Activated CD8-positive, alpha-beta memory T cell treated with anti-CD3 and anti-CD28 coated beads for 24 hours (primary cell): ENCODE measurements around the gene CRY1.
"Not testable (repeated sequence)": the region's sequence is repeated elsewhere in the genome, so short reads cannot be mapped to it uniquely, and the experiment has no call there.

ENCODE experiments used
- DNase-seq: peaks from one replicate; pipeline ENCODE4 v3.0.0-alpha.2; 2020

The CRY1 gene

DNA sequence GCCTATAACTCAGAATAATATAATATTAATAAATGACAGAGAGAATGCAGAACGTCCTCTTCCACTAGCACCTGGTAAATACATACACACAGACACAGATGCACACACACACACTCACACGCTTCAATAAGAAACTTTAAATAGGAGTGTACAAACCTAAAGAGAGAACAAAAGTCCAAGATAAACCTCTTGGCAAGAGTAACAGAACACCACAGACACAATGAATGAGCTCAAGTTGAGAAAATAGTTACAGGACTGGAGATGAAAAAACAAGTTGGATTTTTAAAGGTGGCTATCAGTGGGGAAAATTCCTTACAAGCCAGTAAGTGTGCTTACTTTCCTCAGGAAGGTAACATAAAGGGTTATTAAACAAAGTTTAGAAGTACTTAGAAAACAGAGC is 35.2 kb downstream of the CRY1 start:
- no peak for DNase-seq

DNA sequence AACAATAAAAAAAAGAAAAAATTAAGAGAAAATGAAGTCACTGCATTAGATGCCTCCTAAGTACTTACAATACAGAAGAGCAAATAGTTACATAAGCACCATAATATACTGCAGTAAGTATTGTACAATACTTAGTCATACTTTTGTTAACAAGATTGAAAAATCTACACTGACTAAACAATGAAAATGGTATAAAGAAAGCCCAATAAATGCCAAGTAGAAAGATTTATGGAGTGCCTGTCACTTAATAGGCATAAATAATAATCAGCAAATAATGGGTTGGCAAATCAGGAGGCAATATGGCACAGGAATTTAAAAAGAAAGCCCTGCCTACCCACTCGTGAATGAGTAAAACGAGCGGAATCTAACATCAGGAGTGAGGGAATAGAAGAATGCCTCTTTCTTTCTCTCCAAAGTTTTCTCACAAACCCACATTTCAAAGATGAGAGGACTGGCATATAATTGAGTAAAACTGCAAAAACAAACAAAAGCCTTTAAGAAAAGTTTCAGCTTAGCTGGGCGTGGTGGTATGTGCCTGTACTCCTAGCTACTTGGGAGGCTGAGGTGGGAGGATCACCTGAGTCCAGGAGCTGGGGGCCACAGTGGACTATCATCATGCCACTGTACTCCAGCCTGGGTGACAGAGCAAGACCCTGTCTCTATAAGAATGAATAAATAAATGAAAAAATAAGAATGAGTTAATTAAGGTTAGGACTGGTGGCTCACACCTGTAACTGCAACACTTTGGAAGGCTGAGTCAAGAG is 36.1 kb downstream of the CRY1 start:
- no peak for DNase-seq

DNA sequence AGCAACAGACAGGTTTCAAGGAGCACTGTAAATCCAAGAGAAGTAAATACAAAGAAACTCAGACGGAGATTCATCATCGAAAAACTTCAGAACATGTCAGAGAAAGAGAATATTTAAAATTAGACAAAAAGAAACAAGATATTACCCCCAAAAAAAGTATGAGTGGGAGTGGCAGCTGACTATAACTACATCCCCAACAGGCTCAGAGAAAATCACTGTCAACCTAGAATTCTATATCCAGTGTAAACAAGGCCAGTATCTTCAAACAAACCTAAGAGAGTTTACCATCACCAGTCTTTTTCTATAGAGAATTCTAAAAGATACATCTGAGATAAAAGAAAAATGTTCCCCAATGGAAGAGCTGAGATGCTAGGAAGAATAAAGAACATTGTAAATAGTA is 39.6 kb downstream of the CRY1 start:
- DNase-seq, result no peak

DNA sequence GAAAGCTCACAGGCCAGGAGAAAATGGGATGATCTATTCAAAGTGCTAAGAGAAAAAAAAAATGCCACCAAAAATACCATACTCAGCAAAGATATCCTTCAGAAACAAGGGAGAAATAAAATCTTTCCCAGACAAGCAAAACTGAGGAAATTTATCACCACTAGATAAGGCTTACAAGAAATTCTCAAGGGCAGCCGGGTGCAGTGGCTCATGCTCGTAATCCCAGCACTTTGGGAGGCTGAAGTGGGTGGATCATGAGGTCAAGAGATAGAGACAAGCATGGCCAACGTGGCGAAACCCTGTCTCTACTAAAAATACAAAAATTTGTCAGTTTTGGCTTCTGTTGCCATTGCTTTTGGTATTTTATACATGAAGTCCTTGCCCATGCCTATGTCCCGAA is 48.2 kb downstream of the CRY1 start:
- DNase-seq, result no peak

DNA sequence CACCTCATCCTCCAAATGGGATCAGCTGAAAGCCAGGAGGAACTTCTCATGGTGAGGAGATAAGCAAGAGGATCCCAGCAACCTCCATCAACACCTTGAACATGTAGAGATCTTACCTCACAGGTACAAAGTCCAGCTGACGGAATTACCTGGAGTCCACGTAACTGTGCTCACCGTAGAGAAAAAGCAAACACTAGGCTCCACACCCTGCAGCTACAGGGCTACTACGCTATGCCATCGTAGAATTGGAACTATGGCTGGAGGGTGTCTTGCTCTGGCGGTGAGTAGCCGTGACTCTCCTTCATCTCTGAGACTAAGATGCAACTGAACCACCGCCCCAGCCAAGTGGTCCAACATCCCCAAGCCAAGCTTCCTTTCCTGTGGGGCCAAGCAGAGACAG is 50.5 kb downstream of the CRY1 start:
- DNase-seq, result no peak

DNA sequence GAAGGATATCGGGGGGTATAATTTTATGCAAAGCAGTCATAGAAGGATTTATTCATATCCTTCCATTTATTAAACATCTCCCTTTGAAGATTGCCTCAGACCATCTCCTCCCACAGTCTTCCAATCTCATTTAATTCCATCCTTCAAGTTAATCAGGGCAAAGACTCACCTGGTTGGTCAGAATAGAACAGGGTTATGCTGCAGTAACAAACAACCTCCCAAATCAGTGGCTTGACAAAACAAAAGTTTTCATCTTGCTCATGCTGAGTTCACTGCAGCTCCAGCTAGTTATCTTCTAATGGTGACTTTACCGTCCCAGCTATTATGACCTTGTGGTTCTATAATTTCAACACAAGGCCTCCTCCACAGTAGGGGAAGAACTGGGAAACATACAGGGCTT is 57.6 kb downstream of the CRY1 start:
- DNase-seq, result no peak

DNA sequence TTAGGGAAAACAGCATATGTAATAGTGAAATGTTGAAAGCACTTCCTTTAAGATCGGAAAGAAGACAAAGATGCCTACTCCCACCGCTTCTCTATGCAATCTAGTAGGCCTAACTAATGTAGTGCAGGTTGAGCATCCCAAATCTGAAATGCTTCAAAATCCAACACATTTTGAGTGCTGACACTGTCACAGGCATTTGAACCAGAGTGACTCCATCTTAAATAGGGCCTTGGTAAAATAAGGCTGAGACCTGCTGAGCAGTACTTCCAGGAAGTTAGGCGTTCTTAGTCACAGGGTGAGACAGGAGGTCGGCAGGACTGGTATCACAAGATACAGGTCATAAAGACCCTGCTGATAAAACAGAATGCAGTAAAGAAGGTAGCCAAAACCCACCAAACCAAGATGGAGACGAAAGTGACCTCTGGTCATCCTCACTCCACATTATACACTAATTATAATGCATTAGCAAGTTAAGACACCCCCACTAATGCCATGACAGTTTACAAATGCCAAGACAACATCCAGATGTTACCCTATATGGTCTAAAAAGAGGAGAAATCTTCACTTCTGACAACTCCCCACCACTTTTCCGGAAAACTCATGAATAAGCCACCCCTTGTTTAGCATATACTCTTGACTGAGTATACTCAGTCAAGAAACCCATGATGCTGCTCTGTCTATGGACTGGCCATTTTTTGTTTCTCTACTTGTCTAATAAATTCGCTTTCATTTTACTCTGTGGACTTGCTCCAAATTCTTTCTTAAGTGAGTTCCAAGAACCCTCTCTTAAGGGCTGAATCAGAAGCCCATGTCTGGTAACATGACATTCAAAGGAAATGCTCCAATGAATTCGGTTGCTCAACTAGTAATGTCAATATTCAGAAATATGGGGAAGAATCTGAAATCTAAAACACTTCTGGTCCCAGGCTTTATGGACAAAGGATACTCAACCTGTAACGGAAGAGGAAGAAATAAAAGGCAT is 59.3 kb downstream of the CRY1 start:
- no peak for DNase-seq

DNA sequence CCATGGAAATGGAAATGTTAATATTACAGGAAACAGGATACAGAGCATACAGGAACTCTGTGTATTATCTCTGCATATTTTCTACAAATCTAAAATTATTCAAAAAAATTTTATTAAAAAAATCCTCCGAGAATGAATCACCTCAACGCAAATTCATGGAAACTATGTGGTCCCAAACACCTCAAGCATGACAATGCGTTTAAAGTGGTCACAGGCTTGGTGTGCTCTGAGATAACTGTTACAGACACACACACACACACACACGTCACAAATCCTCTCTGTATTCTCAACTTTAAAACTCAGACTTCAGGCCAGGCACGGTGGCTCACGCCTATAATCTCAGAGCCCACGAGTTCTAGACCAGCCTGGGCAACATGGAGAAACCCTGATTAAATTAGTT is 61.1 kb downstream of the CRY1 start:
- DNase-seq, result no peak

DNA sequence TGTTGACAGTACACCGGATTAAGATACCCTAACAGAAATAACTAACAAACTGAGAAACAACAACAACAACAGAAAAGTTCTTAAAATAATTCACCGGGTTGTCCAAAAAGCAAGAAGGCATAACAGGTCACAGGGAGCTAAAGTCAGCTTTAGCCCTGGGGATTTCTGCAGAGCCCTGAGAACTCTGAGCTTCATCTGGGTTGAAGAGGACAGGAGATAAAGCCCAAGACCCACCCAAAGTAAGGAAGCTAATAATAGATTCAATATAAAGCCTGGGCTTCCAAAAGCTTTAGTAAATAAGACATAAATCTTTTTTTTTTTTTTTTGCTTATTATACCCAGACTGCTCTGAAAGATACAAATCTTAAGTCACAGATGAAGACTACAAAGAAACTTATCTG is 62.3 kb downstream of the CRY1 start:
- no peak for DNase-seq

DNA sequence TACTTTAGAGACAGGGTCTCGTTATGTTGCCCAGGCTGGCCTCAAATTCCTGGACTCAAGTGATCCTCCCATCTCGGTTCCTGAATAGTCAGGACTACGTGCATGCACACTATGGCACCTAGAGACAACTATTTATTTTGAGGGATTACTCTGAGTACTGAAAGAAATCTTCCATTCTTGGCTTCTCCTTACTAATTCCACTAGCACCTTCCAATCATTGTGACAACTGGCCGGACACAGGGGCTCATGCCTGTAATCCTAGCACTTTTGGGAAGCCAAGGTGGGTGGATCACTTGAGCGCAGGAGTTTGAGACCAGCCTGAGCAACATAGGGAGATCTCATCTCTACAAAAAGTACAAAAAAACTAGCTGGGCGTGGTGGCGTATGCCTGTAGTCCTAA is 64.3 kb downstream of the CRY1 start:
- no peak for DNase-seq

DNA sequence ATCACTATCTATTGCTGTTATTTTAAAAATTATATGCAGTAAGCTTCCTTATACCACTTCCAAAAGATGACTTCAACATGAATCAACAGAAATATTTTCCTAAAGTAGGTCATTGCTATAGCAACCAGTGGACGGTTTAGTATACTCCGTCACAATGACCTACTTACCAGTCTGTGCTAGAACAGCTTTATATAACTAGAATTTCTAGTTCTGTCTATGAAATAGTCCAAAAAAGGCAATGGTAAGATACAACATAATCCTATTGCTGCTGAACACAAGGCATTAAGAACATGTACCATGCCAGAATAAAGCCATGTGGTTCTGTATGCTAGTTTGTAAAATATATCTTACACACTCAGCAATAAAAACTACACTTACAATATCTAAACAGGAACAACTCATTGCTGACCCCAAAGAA is 65.7 kb downstream of the CRY1 start:
- no peak for DNase-seq

DNA sequence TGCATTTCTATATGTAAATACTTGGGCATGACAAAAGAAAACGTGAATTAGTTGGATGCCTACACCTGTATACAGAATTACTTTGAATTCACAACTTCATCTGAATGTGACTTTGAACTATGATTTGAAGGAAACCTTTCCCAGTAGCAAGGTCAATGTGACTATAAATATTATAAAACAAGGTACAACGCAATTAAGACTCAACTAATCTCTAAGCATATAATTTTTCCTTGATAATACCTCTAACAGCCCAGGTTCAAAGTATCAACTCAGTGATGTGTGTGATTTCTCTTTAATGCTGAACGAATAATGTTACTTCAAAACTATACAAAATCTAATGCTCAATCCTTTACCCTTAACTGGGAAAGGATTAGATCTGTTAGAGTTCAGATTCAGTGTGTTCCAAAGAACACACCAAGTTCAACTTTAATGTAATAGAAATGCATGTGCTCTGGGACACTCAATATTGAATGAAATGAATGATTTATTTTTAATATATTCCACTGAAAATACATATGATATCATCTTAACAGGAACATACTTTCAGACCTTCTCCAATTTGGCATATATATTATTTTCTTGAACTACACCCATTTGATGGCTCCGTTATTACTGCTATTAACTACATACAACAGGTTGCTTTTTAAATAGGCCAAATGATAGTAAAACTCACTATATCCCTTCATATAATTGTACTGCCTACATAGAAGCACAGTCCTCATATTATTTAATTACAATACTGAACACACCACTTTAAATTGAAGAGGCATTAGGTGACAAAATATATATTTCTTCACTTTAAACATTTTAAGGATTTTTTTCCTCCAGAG is 66.3 kb downstream of the CRY1 start:
- DNase-seq, result no peak

DNA sequence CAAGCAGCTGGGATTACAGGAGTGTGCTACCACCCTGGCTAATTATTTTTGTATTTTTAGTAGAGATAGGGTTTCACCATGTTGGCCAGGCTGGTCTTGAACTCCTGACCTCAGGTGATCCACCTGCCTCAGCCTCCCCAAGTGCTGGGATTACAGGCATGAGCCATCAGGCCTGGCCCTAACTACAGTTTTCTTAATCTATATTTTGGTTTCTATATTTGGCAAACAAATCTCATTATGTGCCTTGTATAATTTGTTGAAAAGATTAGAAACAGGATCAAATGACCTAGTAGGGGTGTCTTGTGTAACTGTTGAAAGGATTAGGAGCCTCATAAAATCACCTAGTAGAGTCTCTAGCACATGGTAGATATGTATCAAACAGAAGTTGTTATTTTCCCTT is 67.0 kb downstream of the CRY1 start:
- not testable (repeated sequence) for DNase-seq

DNA sequence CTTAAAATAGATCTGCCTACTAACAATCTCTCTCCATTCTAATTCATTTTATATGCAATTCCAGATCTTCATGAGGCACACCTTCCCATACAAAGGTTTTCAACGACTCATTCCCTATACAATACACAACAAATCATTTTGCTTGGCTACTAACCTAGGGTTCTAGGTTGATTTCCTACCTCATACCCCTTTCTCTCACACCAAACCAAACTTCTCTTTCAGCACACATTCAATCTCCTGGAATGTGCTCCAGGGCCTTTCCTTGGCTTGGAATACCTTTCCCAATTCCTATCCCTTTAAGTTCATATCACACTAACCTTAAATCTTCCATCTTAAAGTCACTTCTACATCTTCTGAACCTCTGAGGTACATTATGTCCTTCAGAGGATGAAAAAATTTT is 67.7 kb downstream of the CRY1 start:
- DNase-seq, result no peak

DNA sequence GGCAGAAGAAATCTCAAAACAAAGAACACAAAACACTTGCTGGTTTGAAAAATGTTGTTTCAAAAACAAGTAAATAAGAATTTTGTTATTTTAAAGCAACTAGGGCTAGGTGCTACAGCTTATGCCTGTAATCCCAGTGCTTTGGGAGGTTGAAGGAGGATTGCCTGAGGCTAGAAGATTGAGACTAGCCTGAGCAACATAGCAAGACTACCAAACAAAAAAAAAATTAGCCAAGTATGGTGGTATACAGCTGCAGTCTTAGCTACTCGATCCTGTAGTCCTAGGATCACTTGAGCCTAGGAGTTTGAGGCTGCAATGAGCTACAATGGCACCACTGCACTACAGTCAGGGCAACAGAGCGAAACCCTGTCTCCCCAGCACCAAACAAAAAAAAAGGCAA is 73.8 kb downstream of the CRY1 start:
- no peak for DNase-seq

DNA sequence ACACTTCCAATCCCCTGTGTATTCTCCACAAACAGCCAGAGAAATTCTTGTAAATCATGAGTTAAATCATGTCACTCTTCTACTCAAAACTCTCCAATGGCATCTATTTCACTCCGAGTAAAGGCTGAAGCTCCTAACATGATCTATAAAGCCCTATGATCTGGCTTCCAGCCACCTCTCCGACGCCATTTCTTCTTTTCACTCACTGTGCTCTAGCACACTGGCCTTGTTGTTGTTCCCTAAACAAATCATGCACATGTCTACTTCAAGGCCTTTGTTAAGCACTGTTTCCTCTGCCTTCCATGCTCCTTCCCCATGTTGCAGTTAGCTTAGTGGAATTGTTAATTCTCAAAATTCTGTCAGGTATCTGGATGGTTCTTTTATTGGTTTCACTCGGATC is 76.3 kb downstream of the CRY1 start:
- no peak for DNase-seq

DNA sequence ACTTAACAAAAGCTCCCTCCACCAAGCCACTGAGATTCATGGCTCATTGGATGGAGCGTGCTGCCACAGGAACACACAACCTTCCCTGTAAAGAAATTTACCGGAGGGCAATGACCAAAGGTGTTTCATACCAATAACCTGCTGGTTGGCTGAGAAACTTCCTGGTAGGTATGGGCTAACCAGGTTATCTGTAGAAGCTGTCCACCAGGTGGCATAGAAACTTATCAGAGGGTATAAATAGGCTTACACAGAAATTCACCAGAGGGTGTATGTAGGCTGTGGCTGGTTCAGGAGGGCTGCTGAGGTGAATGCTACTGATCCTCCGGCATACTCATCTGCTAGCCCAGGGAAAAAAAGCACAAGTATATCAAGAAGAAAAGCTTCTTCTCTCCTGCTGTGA is 79.3 kb downstream of the CRY1 start:
- DNase-seq, result no peak

DNA sequence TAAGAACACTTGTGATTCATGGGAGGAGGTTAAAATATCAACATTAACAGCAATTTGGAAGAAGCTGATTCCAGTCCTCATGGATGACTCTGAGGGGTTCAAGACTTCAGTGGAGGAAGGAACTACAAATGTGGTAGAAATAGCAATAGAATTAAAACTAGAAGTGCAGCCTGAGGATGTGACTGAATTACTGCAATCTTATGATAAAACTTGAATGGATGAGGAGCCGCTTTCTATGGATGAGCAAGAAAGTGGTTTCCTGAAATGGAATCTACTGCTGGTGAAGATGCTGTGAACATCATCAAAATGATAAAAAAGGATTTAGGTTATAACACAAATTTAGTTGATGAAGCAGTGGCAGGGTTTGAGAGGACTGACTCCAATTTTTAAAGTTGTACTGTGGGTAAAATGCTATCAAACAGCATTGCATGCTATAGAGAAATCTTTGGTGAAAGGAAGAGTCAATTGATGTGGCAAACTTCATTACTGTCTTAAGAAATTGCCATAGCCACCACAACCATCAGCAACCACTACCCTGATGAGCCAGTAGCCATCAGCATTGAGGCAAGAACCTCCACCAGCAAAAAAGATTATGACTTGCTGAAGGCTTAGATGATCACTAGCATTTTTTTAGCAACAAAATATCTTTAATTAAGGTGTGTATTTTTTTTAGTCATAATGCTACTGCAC is 80.5 kb downstream of the CRY1 start:
- DNase-seq, result no peak

DNA sequence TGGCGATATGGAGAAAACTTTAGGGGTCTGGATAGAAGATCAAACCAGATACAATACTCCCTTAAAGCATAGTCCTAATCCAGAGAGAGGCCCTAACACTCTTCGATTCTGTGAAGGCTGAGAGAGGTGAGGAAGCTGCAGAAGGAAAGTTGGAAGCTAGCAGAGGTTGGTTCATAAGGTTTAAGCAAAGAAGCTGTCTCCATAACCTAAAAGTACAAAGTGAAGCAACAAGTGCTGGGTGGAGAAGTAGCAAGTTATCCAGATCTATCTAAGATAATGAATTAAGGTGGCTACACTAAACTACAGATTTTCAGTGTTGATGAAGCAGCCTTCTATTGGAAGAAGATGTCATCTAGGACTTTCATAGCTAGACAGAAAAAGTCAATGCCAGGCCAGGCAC is 81.8 kb downstream of the CRY1 start:
- DNase-seq, result no peak

DNA sequence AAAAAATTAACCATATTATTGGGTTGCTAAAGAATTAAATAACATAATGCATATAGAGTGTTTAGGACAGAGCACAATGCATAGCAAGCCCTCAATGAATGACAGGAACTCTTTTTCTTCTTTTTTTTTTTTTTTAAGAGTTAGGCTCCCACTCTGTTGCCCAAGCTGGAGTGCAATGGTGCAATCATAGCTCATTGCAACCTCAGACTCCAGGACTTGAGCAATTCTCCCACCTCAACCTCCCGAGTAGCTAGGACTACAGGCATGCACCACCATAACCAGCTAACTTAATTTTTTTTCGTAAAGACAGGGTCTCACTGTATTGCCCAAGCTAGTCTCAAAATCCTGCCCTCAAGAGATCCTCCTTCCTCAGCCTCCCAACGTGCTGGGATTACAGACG is 85.9 kb downstream of the CRY1 start:
- no peak for DNase-seq

DNA sequence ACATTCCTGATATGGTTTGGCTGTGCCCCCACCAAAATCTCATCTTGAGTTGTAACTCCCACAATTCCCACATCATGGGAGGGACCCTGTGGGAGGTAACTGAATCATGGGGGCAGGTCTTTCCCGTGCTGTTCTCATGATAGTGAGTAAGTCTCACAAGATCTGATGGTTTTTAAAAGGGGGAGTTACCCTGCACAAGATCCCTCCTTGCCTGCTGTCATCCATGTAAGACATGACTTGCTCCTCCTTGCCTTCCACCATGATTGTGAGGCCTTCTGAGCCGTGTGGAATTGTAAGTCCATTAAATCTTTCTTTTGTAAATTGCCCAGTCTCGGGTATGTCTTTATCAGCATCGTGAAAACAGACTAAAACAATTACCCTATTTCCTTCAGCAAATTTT is 90.7 kb downstream of the CRY1 start:
- DNase-seq, result not testable (repeated sequence)

DNA sequence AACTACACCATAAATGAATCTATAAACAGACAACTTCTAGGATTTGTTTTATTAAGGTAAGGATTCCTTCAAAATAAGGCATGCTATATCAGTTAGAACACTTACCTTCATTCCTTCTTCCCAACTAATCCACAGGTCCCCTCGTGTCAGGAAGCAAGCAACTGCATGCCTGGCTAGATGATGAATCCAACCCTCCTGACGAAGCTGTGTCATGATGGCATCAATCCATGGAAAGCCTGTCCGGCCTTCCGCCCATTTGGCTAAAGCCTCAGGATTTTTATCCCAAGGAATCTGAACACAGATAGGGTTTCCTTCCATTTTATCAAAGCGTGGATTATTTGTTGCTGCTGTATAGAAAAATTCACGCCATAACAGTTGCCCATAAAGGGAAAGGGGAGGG is 93.9 kb downstream of the CRY1 start:
- DNase-seq, result no peak

DNA sequence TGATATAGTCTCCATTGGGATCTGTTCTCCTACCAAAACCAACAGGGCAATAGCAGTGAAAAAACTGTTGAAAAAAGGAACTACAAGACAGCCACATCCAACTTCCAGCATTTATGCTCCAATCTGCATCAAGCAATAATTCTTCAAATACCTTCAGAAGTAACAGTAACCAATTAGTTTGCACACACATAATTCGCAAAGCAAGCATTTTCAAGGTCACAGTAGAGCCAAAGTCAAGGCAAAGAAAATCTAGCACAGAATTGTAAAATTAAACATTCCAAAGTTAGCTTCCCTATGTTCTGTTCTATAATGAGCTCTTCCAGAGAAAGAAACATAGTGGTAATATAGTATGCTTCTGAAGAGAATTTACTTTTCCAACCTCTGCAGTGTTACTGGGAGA is 95.4 kb downstream of the CRY1 start:
- DNase-seq, result no peak
